Kasumi-1 (cell line): ENCODE data around the gene SLC6A17.

Experiments used
- DNase-seq, 2 experiments: peaks; one replicate each; lab custom pipeline; 2025; lab: John Stamatoyannopoulos, UW

SLC6A17 gene

DNA sequence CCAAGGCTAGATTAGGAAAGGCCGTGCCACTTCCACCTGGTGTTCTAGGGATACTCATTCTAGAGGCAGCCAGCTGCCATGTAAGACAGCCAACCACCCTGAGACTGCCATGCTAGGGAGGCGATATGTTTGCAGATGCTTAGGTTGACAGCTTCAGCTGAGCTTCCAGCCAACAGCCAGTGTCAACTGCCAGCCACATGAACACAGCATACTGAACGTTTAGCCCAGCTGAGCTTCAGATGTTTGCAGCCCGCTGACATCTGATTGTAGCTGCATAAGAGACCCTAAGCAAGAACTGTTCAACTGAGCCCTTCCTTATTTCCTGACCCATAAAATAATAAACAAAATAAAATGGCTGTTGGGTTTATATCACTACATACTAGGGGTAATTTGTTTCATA lies 54.9 kb downstream of the SLC6A17 start:
- no peak for DNase-seq

DNA sequence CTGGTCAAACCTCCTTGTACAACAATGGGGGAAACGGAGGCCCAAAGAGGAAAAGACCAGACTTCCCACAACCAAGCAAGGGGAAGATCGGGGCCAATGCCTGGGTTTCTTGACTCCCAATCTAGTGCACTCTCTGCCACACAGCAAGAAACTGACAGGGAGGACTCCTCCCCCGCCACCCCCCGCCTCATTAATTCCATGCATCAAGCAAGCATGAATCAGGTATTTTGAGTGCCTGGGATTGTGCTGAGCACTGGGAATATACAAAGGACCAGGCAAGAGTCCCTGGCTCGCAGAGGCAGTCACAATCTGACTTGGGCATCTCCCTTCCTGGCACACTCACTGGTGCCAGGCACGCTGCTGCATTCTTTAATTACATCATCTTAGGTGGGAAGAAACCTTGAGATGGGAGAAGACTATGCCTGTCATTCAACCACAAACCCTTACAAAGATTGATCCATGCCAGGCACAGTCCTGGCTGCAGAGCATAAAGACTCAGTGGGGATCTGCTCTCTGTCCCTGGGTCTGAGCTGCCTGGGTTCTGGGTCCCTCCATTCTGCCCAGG lies 55.4 kb downstream of the SLC6A17 start:
- DNase-seq = no peak

DNA sequence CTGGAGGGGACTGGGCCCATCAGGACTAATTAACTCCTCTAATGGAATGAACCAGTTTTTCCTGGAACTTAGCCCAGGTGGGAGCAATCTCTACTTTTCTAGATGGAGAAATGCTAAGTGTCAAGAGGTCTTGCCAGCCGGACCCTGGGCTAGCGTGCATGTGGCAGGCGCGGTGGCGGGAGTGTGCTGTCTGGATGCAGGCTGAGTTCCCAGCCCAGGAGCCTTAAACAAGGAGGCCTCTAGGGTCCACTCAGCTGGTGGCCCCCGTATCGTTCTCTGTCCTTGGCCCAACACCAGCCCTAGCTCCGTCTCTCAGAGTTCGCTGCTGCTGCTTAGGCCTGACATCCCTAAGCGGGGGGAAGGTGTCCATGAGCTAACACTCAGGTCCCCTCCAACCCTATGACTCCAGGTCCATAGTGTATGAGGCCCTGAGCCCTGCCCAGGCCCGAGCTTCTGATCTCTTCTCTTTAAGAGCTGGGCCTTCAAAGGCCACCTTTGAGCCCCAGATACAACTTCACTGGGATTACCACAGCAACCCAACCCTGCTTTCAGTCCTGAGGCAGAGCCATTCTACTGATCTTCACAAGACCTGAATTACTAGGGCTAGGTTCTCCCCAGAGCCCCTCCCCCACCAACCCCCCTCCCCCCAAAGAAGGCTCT lies 56.1 kb downstream of the SLC6A17 start:
- DNase-seq = no peak

DNA sequence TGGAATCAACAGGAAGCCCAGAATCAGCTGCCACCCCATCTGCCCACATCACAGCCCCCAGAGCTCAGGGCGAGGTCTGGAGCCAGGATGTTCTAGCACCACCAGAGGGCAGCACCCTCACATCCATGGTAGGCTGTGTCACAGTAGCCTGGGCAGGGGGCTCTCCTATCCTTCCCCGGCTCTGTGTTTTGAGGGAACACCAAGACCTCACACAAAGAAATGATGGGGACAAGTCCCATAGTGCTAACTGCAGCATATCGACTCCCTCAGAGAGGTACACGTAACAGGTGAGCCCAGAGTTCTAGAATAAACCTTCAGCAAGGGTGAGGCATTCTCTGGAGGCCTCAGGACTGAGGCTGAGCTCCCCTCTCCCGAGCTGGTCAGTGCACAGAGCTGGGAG lies 57.5 kb downstream of the SLC6A17 start:
- peak; percentile 48 to 56 for DNase-seq

DNA sequence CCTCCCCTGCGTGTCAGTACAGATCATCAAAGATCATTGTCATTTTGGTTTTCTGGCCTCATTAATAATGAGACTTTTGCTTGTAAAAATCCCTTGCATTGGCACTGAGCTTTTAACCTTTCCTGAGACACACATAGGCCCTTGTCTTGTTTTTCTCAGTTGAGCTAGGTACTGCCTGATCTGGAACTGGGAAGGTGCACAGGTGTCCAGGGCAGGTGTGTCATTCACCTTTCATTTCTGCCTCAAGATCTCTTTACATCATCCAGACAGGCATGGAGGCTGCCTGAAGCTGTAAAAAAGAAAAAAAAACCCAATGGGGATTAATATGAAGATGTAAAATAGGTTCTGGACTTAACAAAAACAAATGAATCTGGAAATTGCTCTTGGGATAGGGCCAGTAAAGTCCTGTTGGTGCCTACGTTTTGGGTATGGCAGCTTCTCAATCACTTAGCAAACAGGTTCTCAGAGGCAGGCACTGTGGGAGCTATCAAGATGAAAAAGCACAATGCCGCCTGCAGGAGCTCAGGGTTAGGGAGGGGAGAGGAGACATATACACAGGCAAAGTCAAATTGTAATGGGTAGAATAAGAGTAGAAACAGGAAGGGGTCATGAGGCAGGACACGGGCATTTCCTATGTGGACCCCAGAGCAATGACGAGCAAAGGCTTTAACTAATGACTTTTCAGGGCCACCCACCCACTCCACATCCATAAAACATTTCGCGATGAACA lies 58.8 kb downstream of the SLC6A17 start:
- no peak for DNase-seq

DNA sequence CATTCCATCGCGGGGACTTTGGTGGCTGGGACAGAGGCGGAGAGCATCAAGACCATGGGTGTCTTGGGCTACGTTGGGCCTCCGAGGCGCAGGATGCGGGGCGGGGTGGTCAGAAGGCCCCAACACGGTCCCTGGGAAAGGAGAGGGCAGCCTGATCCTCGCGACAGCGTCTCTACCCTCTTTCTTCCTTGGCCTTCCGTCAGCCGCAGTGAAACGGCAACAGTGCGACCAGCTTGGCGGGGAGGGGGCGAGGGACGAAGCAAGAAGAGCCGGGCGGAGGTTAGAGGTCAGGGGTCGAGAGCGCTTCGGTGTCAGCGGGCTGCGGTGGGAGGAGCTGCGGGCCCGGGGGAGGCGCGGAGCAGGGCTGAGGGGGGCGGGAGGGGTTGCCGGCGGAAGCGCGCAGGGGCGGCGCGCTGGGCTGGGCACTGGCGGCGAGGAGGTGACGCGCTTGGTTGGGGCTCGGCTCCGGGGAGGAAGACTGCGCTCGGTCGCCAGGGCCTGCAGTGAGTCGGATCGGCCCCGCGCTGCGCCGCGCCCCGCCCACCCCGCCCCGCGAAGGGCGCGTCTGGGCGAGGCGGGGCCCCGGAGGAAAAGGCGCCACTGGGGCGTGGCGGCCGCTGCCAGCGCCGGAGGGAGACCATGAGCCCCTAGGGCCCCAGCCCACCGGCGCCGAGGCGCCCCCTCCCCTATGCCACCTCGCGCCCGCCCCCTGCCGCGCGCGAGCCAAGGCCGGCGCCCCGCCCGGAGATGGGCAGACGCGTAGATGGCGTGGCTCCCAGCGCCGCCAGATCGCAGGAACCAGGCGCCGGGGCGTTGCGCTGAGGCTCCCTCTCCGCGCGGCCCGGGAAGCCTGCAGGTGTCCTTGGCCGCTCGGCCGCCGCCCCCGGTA lies 59.7 kb downstream of the SLC6A17 start, which contains the start of gene KCNC4:
TSS of gene KCNC4 (plus strand) at position 600 of the 889 bp plus-strand sequence. CDS start 1,186 bp downstream, outside the sequence.
- peak; percentile 80 to 82 for DNase-seq

DNA sequence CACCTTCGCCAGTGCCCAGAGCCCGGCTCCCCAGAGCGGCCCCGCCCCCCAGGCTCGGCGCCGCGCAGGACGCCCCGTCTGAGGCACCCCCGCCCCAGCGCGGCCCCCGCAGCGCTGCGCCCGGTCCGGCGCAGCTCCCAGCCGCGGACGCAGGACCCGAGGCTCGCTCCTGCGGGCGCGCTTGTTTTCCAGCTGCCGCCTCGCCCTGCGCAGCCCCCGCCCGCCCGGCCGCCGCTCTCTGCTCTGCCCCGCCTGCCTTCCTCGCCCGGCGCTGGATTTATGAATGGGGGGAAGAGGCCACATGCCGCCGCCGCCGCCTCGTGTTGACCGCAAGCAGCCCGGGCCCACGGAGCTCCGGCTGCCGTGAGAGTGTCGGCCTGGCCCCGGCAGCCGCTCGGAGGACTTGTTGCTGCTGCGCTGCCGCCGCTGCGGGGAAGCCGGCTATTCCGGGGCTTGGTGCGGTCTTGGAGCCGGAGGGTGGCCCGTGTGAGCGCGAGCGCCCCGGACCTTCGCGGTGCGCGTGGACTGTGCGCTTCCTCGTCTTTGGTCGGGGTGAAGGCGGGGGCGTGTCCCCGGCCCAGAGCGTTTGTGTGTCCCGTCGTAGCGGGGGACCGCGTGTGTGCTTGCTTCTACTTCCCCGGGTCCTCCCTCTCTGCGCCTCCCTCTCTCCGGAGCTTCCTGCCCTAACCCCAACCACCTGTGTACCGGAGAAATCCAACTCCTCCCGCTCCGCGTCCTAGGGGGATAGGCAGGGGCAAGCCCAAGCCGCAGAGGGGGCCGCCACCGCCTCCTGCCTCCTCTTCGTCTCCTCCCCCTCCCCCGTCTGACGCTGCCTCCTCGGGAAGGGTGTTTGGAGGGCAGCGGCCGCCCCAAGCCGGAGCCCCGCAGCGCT lies 60.6 kb downstream of the SLC6A17 start:
- peak; percentile 27 to 55 for DNase-seq

DNA sequence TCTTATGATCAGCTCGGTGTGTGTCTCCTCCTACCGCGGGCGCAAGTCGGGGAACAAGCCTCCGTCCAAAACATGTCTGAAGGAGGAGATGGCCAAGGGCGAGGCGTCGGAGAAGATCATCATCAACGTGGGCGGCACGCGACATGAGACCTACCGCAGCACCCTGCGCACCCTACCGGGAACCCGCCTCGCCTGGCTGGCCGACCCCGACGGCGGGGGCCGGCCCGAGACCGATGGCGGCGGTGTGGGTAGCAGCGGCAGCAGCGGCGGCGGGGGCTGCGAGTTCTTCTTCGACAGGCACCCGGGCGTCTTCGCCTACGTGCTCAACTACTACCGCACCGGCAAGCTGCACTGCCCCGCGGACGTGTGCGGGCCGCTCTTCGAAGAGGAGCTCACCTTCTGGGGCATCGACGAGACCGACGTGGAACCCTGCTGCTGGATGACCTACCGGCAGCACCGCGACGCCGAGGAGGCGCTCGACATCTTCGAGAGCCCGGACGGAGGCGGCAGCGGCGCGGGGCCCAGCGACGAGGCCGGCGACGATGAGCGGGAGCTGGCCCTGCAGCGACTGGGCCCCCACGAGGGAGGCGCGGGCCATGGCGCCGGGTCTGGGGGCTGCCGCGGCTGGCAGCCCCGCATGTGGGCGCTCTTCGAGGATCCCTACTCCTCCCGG lies 61.3 kb downstream of the SLC6A17 start:
- DNase-seq = no peak

DNA sequence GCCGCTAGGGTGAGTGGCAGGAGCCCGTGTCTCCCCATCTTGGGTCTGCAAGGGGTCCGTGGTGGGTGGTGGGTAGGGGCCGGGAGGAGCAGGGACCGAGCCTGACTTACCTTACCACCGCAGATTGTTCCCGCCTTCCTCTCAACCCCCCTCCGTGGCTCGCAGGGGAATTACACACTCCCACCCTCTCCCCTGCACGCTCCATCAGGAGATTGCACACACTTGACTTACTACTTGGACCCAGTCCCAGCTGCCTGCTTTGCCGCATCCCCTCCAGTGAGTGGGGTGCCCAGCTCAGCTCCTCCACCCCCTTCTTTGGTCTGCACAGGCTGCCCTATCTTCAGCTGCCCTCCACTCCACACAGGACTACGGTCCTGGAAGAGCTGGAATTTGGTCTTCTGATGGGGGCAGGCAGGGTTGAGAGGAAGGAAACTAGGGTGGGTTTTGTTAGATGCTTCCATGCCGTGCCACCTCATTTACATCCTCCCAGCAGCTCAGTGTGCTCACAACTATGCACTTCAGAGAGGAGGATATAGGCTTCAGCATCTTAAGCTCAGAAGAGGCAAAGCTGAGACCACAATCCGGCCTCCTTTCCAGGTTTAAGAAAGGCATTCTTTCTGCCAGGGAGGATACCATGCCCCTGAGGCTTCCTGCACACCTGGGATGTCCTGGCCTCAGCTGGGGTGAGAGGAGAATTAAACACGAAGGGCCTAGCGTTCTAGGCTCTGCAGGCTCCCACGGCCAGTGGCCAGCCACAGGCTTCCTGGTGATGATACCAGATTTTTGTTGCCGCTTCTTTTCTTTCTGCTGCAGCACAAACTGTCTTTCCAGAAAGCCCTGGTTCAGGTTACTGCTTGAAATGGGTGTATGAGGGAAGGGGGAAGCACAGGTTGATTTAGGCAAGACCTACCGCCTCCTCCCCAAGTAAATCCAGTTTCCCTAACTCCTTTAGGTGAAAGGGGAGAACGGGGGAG lies 62.2 kb downstream of the SLC6A17 start:
- no peak for DNase-seq

DNA sequence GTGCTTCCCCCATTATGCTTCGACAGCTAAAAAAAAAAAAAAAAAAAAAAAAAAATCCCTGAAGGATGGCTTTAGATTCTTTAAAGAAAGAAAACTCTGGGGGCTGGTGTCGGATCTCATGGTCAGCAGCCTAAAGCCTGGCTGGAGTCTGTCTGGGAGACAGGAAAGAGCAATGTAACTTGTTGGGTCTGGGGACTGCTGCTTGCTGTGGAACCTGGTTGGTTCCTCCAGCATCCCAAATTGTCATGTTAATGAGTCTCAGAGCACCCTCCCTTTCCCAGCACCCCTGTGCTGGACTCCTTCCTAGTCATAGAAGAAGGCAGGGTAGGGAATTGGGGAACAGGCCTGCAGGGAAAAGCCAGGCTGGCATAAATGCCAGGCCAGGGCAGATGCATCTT lies 62.8 kb downstream of the SLC6A17 start:
- DNase-seq = no peak

DNA sequence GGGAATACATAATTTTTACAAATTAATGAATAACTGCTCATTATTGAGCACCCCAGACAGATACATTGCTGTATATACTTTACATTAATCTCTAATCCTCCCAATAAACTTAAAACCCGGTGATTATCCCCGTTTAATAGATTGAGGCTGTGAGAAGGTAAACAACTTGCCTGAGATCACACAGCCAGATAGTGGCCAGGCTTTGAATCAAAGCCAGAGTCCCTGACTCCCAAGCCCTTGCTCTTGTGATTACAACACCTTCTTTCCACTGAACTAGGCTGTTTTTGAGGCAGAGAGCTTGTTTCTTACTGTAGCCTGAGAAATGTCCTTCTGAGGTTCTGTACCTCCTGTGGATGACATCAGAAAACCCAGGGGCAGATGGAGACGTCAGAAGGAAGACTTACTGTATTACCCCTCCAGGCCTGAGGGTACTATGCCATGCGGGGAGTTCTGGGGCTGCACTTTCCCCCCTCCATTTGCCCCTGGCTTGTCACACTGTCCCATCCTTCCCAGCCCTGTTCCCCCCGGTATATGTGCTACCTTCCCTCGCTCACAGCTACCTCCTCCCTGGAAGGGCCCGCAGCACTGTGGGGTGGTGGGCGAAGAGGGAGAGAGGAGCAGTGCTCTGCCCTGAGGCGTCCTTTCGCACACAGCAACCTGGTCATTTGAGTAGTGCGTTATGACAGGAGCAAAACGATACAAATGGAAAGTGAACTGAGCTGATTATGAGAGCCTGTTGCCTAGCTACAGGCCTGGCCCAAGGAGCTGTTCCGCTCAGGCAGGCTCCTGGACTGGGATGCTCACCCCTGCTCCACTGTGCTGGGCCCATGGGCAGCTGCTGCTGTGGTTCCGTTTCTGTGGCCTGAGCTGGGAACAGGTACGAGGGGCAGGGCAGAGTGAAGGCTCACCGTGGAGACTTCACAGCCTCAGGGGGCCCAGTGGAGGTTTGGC lies 64.4 kb downstream of the SLC6A17 start:
- DNase-seq = no peak

DNA sequence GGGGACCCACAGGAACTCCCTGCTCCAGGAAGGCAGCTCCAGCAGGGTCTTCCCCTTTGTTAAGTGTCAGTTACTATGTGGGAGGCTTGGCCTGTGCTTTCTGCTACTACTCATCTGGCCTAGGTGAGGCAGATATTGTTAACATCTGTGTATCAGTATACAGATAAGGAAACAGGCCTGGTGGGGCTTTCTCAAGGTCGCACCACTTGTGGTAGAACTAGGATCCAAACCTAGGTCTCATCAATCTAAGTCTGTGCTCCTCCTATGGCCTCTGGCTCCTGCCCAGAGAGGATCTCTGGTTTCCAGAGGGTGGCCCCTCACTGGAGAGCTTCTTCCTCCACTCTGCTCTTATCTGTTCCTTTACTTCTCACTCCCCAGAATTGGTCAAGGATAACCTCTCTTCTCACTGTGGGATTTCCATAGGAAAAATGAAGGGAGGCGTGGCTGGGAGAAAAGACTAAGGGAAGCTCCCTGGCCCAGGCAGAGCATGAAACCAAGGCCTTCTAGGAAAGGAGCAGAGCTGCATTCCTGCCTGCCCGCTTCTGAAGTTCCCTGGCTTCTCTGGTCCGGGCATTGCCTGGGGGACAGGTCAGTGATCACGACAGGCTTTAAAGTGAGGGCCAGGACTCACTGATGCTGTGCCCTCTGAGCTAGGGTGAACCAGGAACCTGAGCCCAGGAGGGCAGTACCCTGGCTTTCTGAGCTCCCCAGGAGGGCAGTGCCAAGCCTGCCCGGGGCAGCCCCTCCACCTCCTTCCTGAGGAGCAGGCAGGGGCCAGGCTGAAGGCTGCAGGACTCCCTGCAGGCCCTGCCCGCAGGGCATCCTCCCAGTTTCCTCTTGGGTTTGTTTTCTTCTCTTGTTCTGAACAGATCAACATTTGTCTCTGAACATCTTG lies 65.6 kb downstream of the SLC6A17 start:
- no peak for DNase-seq

DNA sequence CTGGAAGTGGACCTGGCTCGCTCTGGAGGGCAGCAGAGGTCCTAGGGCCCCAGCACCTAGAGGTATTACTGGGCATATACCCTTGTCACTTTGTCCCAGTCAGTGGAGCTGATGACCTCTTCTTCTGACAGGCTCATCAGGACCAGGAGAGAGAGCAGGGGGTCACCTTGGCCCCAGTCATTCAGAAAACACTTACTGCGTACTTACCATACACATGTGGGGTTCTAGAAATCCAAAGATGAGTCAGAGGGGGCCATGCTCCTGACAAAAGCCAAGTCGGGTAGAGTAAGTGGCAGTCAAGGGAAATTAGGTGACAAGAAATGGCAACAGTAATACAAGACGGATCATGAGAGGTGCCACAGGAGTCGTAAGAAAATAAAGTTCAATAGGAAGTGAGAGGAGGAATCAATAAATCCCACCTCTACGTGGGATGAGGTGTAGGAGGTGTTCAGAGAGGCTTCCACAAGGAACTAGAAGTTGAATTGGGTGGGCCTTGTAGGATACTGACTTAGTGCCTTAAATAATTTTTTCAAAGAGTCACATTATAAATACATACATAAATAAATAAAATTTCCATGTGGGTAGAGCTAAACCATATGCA lies 66.7 kb downstream of the SLC6A17 start:
- no peak for DNase-seq

DNA sequence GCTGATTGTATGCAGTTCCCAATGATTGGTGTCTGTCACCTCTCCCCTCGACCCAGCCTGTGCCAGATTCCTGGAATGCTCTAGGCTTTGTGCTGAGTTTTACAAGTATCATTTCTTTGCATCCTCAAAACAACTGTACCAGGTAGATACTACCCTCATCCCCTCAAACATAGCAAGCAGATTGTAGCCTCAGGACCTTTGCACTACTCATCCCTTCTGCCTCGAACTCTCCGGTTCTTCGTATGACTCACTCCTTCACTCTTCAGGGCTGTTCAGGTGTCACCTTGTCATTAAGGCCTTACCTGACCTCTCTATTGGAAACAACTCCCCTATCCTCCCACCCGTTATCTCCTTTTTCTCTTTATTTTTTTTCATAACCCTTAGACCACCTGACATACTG lies 67.8 kb downstream of the SLC6A17 start:
- DNase-seq = no peak

DNA sequence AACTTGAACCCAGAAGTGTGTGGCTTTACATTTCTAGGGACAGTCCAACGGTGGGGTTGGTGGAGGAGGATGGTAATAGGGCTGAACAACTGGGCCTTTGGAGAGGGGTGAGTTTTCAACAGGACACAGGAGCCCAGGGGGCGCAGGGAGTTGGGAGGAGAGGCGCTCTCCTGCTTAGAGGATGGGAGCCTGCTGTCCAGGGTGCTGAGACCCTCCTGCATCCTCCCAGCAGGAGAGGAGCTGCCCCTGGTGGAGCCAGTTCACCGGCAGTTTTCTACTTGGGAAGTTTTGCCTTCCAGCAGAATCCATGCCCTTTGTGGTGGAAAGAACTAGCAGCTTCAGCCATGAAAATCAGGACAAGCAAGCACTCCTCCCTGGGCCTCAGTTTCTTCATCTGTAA lies 68.4 kb downstream of the SLC6A17 start:
- no peak for DNase-seq

DNA sequence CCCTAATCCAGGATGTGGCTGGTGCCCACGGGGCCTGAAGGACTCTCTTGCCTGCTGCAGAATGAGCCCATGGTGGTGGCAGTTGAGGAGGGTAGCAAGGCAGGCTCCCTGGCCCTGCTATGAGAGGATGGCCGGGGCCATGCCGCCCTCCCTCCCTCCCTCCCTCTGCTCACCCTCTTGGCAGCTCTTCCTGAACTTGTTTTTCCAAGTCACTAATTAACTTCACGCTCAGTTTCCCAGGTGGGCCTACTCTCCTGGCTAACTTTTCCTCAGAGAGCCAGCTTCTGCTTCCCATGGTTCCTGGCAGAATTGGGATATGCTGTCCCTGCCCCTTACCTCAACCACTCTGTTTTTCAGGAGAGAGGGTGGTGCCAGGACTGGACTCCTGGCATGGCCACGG lies 70.0 kb downstream of the SLC6A17 start:
- DNase-seq = no peak

DNA sequence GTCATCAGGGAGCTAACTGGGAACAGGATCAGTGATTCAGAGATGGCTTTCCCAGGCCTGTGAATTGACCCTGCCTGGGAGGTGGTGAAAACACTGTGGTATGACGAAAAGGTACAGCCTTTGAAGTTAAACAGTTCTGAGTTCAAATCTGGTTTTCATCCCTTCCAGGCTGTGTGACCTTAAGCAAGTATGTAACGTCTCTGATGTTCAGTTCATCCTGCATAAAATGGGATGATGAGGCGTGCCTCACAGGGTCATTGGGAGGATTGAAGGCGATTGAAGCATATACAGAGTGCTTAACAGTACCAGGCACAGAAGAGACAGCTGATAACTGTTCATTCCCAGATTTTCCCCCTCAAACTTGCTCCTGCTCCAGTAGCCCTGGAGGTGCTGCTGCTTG lies 70.8 kb downstream of the SLC6A17 start:
- no peak for DNase-seq
